ENCODE data around the gene AGBL5.

The AGBL5 gene

DNA sequence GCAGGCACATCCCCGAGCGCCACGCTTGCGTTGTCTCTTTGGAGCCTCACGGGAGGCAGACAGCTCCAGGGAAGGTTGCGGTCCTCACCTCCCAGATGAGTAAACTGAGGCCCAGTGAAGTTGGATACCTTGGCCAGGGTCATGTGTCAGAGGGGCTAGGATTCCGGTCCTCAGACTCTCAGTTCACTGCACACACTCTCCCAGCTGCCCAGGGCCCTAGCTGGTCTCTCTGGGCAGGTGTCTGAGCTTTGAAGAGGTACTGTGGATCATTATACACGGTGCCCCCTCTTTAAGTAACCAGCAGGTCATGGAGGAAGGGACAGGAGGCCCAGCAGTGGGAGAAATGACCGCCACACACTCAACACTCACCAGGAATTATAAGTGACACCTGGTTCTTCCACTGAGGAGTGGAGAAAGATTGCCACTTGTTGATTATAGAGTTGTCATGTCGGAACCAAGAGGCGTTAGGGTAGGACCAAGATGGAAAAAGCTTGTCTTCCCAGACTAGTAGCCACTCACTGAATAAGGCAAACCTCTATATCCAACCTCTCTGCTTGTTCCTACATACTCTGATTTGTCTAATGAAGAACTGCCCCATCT, 18.1 kb upstream of the AGBL5 start:
- peak overlapping the region; percentile 98 for H3K4me3 ChIP-seq (ENCODE audit: low read depth, low read length)
- DNase-seq (ENCODE audit: low read depth): no peak
- TF ChIP-seq, protein P1, sequence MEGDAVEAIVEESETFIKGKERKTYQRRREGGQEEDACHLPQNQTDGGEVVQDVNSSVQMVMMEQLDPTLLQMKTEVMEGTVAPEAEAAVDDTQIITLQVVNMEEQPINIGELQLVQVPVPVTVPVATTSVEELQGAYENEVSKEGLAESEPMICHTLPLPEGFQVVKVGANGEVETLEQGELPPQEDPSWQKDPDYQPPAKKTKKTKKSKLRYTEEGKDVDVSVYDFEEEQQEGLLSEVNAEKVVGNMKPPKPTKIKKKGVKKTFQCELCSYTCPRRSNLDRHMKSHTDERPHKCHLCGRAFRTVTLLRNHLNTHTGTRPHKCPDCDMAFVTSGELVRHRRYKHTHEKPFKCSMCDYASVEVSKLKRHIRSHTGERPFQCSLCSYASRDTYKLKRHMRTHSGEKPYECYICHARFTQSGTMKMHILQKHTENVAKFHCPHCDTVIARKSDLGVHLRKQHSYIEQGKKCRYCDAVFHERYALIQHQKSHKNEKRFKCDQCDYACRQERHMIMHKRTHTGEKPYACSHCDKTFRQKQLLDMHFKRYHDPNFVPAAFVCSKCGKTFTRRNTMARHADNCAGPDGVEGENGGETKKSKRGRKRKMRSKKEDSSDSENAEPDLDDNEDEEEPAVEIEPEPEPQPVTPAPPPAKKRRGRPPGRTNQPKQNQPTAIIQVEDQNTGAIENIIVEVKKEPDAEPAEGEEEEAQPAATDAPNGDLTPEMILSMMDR (conservative IDR thresholded peaks at IDR 0.05; ENCODE audit: low read depth, low read length): no peak

DNA sequence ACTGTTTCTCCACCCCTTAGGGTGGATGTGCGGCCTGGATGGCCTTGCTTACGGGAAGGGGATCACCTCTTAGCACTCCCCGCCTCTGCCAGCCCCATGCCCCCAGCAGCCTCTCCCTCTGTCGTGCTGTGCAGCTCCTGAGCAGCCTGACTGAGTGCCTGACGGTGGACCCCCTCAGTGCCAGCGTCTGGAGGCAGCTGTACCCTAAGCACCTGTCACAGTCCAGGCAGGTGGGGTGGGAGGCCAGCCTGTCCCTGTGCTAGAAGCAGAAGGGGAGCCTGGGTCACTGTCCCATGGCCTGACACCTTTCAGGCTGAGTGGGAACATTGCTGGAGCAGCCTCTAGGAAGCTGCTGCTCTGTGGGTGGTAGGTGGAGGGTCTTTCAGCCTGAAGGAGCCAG, 13.5 kb upstream of the AGBL5 start:
- DNase-seq (ENCODE audit: low read depth): no peak
- H3K4me3 ChIP-seq (ENCODE audit: low read depth, low read length): no peak overlapping the region
- TF ChIP-seq, protein P1 (conservative IDR thresholded peaks at IDR 0.05; ENCODE audit: low read depth, low read length): no peak

DNA sequence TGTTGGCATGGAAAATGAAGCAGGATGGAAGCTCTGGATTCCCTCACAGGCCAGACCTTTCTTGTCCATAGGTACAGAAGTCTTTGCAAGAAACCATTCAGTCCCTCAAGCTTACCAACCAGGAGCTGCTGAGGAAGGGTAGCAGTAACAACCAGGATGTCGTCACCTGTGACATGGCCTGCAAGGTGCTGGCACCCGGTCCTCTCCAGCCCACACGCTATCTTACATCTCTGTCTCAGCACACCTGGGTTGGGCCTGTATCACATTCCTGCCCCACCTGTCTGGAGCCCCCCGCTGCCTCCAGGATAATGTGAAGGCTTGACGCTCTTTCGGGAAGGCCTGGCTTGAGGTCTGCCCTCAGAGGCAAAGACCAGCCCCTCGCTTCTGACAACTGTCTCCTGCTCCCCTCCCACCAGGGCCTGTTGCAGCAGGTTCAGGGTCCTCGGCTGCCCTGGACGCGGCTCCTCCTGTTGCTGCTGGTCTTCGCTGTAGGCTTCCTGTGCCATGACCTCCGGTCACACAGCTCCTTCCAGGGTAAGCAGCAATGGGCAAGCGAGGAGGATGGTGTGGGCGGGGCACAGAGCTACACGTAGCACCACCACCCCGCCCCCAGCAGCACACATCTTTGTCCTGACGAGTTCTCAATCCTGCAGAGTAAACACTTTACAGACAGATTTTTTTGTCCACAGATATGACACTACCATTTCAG, 12.7 kb upstream of the AGBL5 start:
- DNase-seq (ENCODE audit: low read depth): no peak
- H3K4me3 ChIP-seq (ENCODE audit: low read depth, low read length): no peak overlapping the region
- TF ChIP-seq, protein P1 (conservative IDR thresholded peaks at IDR 0.05; ENCODE audit: low read depth, low read length): no peak

DNA sequence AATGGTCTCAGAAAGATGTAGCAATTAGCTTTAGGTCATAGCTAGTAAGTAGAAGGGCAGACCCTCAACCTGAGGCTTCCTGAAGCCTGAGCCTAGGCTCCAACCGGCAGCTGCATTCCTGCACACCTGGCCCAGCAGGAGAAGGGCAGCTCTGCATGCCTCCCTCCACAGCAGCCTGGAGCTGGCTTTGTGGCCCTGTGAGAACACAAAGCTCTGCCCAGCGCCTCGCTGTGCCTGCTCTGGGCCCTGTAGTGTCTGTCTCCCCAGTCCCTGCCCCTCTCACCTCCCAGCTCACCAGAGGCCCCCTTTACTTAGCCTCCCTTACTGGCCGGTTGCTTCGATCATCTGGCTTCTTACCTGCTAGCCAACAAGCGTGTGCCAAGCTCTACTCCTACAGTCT, 12.0 kb upstream of the AGBL5 start:
- H3K4me3 ChIP-seq (ENCODE audit: low read depth, low read length): no peak overlapping the region
- no peak for DNase-seq (ENCODE audit: low read depth)
- TF ChIP-seq, protein P1 (conservative IDR thresholded peaks at IDR 0.05; ENCODE audit: low read depth, low read length): no peak

DNA sequence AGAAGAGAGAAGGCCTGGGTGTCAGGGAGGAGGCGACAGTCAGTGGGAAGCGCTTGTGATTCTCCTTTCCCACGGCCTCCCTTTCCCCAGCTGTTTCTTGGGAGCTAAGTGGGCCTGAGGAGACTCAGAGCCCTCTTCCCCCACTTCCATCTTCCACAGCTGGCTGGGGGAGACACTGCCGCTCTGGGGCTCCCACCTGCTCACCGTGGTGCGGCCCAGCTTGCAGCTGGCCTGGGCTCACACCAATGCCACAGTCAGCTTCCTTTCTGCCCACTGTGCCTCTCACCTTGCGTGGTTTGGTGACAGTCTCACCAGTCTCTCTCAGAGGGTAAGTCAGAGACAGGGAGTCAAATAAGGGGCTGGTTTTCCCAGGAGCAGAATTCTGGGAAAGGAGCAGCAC, 11.6 kb upstream of the AGBL5 start:
- no peak overlapping the region for H3K4me3 ChIP-seq (ENCODE audit: low read depth, low read length)
- TF ChIP-seq, protein P1 (conservative IDR thresholded peaks at IDR 0.05; ENCODE audit: low read depth, low read length): no peak
- no peak for DNase-seq (ENCODE audit: low read depth)

DNA sequence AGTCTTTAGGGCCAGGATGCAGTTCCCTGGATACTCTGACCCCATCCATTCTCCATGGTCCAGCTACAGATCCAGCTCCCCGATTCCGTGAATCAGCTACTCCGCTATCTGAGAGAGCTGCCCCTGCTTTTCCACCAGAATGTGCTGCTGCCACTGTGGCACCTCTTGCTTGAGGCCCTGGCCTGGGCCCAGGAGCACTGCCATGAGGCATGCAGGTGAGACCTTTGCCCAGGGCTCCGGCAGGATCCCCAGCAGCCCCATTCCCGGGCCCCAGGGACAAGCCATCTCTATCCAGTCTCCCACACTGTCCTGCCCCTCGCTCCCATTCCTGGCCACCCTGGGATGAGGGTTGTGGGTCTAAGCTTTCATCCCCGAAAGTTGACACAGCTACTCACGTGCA, 11.2 kb upstream of the AGBL5 start:
- TF ChIP-seq, protein P1 (conservative IDR thresholded peaks at IDR 0.05; ENCODE audit: low read depth, low read length): no peak
- DNase-seq (ENCODE audit: low read depth): no peak

DNA sequence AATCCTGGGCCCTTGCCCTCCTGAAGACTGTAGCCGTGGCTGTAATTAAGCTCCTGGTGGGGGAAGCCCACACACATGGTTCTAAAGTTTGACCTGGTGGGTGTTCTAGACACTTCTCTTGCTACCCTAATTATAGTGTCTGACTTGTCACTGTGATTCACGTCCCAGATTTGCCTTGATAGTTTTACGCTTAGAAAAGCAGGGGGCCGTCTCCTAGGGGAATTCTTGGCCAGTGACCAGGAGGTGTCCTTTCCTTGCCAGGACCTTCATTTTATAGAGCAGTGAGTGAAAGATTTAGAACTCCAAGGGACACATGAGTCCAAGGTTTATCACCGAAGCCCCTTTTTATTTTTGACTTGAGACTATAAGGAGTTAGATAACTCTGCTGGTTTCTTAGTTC, 9.7 kb upstream of the AGBL5 start:
- H3K4me3 ChIP-seq (ENCODE audit: low read depth, low read length): no peak overlapping the region

More for the DNA sequence above, 11.2 kb upstream of the AGBL5 start:
- no peak overlapping the region for H3K4me3 ChIP-seq (ENCODE audit: low read depth, low read length)

More for the DNA sequence above, 9.7 kb upstream of the AGBL5 start:
- no peak for DNase-seq (ENCODE audit: low read depth)
- TF ChIP-seq, protein P1 (conservative IDR thresholded peaks at IDR 0.05; ENCODE audit: low read depth, low read length): no peak
